T-cell (primary cell): ENCODE measurements around the gene VPS29. TPM values are rescaled to one million over a fixed set of nuclear protein-coding genes. Genes with fewer than 3 reads are reported as not detected.
"Not testable (repeated sequence)": the region's sequence is repeated elsewhere in the genome, so short reads cannot be mapped to it uniquely, and the experiment has no call there.

Experiments used
- ATAC-seq, 4 experiments: fragments of 200-7000 bp in 3 of 4; fragments of 150-1000 bp in 1 of 4; cut with Tn5 transposase; replicated peaks in 1 of 4; 1 replicate in 3 of 4; 2 replicates in 1 of 4; pipeline ENCODE4 v1.10.0; 2021; ENCODE audit warnings: moderate library complexity in 3 of 4, mild to moderate bottlenecking in 2 of 4, moderate number of reproducible peaks in 1 of 4
- CTCF ChIA-PET, 2 donors: fragments of 300-600 bp; sonication (Branson Sonifier 250); formaldehyde crosslinking; loops; one replicate each; lab custom pipeline; 2022; ENCODE audit warnings: antibody characterized with exemption in 2 of 2; lab: Charles Lee
- POLR2A ChIA-PET, 2 donors: fragments of 300-600 bp; sonication (Branson Sonifier 250); formaldehyde crosslinking; loops; one replicate each; lab custom pipeline; 2022; ENCODE audit warnings: antibody characterized with exemption in 2 of 2; lab: Charles Lee
- DNase-seq, 35 experiments: peaks; one replicate each; pipeline versions ENCODE4 v3.0.0 to v3.0.0-alpha.2; 2013 to 2023
- H3K27ac ChIP-seq: one replicate; pipeline ENCODE4 v1.5.1; 2013; ENCODE audit warnings: low read length
- H3K27me3 ChIP-seq, 2 experiments: replicated peaks in 1 of 2; 1 replicate in 1 of 2; 2 replicates in 1 of 2; pipeline versions ENCODE4 v1.6.1 to v1.7.0; 2013; ENCODE audit warnings: low read length in 1 of 2, mixed read lengths in 1 of 2; ENCODE audit not compliant: control insufficient read depth in 2 of 2, insufficient read depth in 2 of 2; ENCODE audit errors: extremely low read depth in 1 of 2
- H3K36me3 ChIP-seq, 2 donors: 1 replicate in 1 of 2; 2 replicates in 1 of 2; pipeline versions ENCODE4 v1.6.1 to v1.7.0; 2013; ENCODE audit warnings: low read length in 1 of 2; ENCODE audit not compliant: control insufficient read depth in 2 of 2, insufficient read depth in 1 of 2; ENCODE audit errors: extremely low read depth in 1 of 2
- H3K4me1 ChIP-seq, 2 experiments: 1 replicate in 1 of 2; 2 replicates in 1 of 2; pipeline versions ENCODE4 v1.6.1 to v1.7.0; 2013; ENCODE audit warnings: low read length in 2 of 2, mixed read lengths in 1 of 2; ENCODE audit not compliant: insufficient read depth in 2 of 2, control insufficient read depth in 1 of 2; ENCODE audit errors: extremely low read depth in 1 of 2
- H3K4me3 ChIP-seq, 2 donors: 1 replicate in 1 of 2; 2 replicates in 1 of 2; pipeline versions ENCODE4 v1.5.1 to v1.7.0; 2013; ENCODE audit warnings: mild to moderate bottlenecking in 2 of 2, low read length in 1 of 2, moderate library complexity in 1 of 2; ENCODE audit not compliant: control insufficient read depth in 1 of 2; ENCODE audit errors: extremely low read depth in 1 of 2
- H3K9me3 ChIP-seq: 2 replicates; pipeline ENCODE4 v1.7.0; 2013
- H3K27ac Mint-ChIP-seq, 2 donors: one replicate each; pipeline ENCODE4 v1.8.0; 2020 to 2021; ENCODE audit warnings: mild to moderate bottlenecking in 2 of 2, mixed read lengths in 2 of 2
- H3K27me3 Mint-ChIP-seq, 2 donors: one replicate each; pipeline ENCODE4 v1.8.0; 2021 to 2022; ENCODE audit warnings: mixed read lengths in 2 of 2
- H3K36me3 Mint-ChIP-seq: one replicate; pipeline ENCODE4 v1.8.0; 2021; ENCODE audit warnings: mixed read lengths
- H3K4me1 Mint-ChIP-seq, 3 donors: one replicate each; pipeline ENCODE4 v1.8.0; 2020 to 2022; ENCODE audit warnings: mixed read lengths in 3 of 3, mild to moderate bottlenecking in 1 of 3
- H3K4me3 Mint-ChIP-seq, 3 donors: one replicate each; pipeline ENCODE4 v1.8.0; 2020 to 2022; ENCODE audit warnings: mild to moderate bottlenecking in 3 of 3, mixed read lengths in 3 of 3, moderate library complexity in 3 of 3
- H3K9me3 Mint-ChIP-seq, 3 donors: one replicate each; pipeline ENCODE4 v1.8.0; 2020 to 2022; ENCODE audit warnings: mixed read lengths in 3 of 3
- WGBS: methylation state at CpG from one replicate; pipeline ENCODE4 v1.1.5; 2013; ENCODE audit warnings: missing lambda C conversion rate; ENCODE audit not compliant: insufficient coverage; 5-methylcytosine and 5-hydroxymethylcytosine counted together
- total RNA-seq, 35 experiments: library from RNA in 6 of 35; stranded (reverse) in 6 of 35; fragments of 120-200 nt in 1 of 35; gene quantifications; one replicate each; pipeline versions ENCODE4 v1.2.1 to v1.2.4 and lab custom pipeline; 2013 to 2026

The VPS29 gene
- total RNA-seq, 5 donors from 2014 or later (not counting 1 experiment from before 2014, with no cell fraction given): 79.0 to 109 (median 95.4) TPM

GRCh38 chr12:110466791-110467190 is 35.1 kb downstream of the VPS29 start:
- peaks cover 0 to 20% of the 10 kb centered on the region in 2 donors for H3K36me3 ChIP-seq

GRCh38 chr12:110465765-110466164 is 36.1 kb downstream of the VPS29 start:
- Mint-ChIP-seq H3K4me3 (peak overlapping the region in 1 of 3 donors; percentile 12), H3K4me1 (peaks cover 37 to 46% (median 43%) of the 10 kb centered on the region in 3 donors), H3K36me3 (peaks cover 16% of the 10 kb centered on the region)
- not testable (repeated sequence) for H3K9me3 ChIP-seq, ATAC-seq, H3K4me3 ChIP-seq, H3K27ac Mint-ChIP-seq, H3K27me3 ChIP-seq, H3K9me3 Mint-ChIP-seq, DNase-seq, H3K27ac ChIP-seq, H3K27me3 Mint-ChIP-seq
- 93% methylated on average over 11 of the region's 11 CpGs for WGBS
- Histone ChIP-seq H3K4me1 (peaks cover 10 to 26% of the 10 kb centered on the region in 2 experiments), H3K36me3 (peaks cover 0 to 21% of the 10 kb centered on the region in 2 donors)
- ChIA-PET CTCF (interaction anchor here (0.5 to 5.5 kb wide), 4 partner anchors 16 to 1203 kb away, joined by 3 to 49 read pairs (median 4); partner anchors contain the start of genes ARPC3 (in 1 of the 2) and TCTN1 (in 1 of the 2)), POLR2A (interaction anchor here in 1 of 2 donors (0.7 kb wide), 1 partner anchor 24 kb away, joined by 4 read pairs; no protein-coding TSS in a partner anchor)

More at GRCh38 chr12:110466791-110467190, 35.1 kb downstream of the VPS29 start:
- Mint-ChIP-seq H3K4me1 (peaks cover 37 to 48% (median 45%) of the 10 kb centered on the region in 3 donors), H3K9me3 (no peaks in the 10 kb centered on the region), H3K27ac (peak overlapping the region in 1 of 2 donors; percentile 39), H3K36me3 (peaks cover 10% of the 10 kb centered on the region), H3K4me3 (peak overlapping the region; percentile 41 to 81 (median 43)), H3K27me3 (no peaks in the 10 kb centered on the region)
- Histone ChIP-seq H3K27ac (no peak overlapping the region), H3K9me3 (no peaks in the 10 kb centered on the region), H3K4me3 (no peak overlapping the region), H3K27me3 (no peaks in the 10 kb centered on the region), H3K4me1 (peaks cover 10 to 26% of the 10 kb centered on the region in 2 experiments)
- WGBS: 83% methylated on average over 5 of the region's 5 CpGs
- DNase-seq (no peak), ATAC-seq (no peak)
- ChIA-PET POLR2A (interaction anchor here in 1 of 2 donors (0.6 to 0.7 kb wide), 3 partner anchors 21 to 483 kb away, joined by 5 to 8 read pairs (median 5); no protein-coding TSS in a partner anchor), CTCF (interaction anchor here in 1 of 2 donors (5.5 kb wide), 1 partner anchor 17 kb away, joined by 49 read pairs; the partner anchor contains the start of gene ARPC3)

- peaks cover 0 to 27% of the 10 kb centered on the region in 2 donors for H3K36me3 ChIP-seq
- H3K9me3 ChIP-seq: no peaks in the 10 kb centered on the region
- CTCF ChIA-PET: interaction anchor here in 1 of 2 donors (1.0 kb wide), 1 partner anchor 33 kb away, joined by 3 read pairs; no protein-coding TSS in a partner anchor
- Mint-ChIP-seq H3K4me3 (peak overlapping the region in 1 of 3 donors; percentile 12), H3K27me3 (no peaks in the 10 kb centered on the region), H3K27ac (no peak overlapping the region), H3K4me1 (peaks cover 33 to 41% (median 40%) of the 10 kb centered on the region in 3 donors), H3K9me3 (no peaks in the 10 kb centered on the region), H3K36me3 (peaks cover 20% of the 10 kb centered on the region)
- no CpG with 5 or more reads among the region's 2 CpGs for WGBS
- ATAC-seq (no peak), DNase-seq (no peak)
- H3K27me3 ChIP-seq: no peaks in the 10 kb centered on the region
- no peak overlapping the region for H3K4me3 ChIP-seq
- no peak overlapping the region for H3K27ac ChIP-seq
- POLR2A ChIA-PET: interaction anchor here in 1 of 2 donors (0.6 kb wide), 1 partner anchor 69 kb away, joined by 3 read pairs; no protein-coding TSS in a partner anchor
- peaks cover 10 to 24% of the 10 kb centered on the region in 2 experiments for H3K4me1 ChIP-seq
These were observed 36.9 kb downstream of the VPS29 start for GRCh38 chr12:110465024-110465423.

- H3K4me3 Mint-ChIP-seq, H3K4me3 ChIP-seq, ATAC-seq, H3K9me3 ChIP-seq, DNase-seq, H3K27me3 Mint-ChIP-seq, POLR2A ChIA-PET, H3K27ac Mint-ChIP-seq, H3K27ac ChIP-seq, H3K9me3 Mint-ChIP-seq, H3K4me1 ChIP-seq, H3K27me3 ChIP-seq: not testable (repeated sequence)
- WGBS: 83% methylated on average over 2 of the region's 5 CpGs
- Mint-ChIP-seq H3K4me1 (peaks cover 7 to 15% (median 14%) of the 10 kb centered on the region in 3 donors), H3K36me3 (peaks cover 29% of the 10 kb centered on the region)
- CTCF ChIA-PET: interaction anchor here in 1 of 2 donors (1.4 kb wide), 1 partner anchor 11 kb away, joined by 3 read pairs; the partner anchor contains the start of gene ARPC3
- peaks cover 6 to 40% of the 10 kb centered on the region in 2 donors for H3K36me3 ChIP-seq
These were observed 40.7 kb downstream of the VPS29 start for GRCh38 chr12:110461189-110461588.

- Mint-ChIP-seq H3K27ac (no peak overlapping the region), H3K9me3 (no peaks in the 10 kb centered on the region), H3K4me3 (no peak overlapping the region), H3K27me3 (no peaks in the 10 kb centered on the region), H3K36me3 (peaks cover 32% of the 10 kb centered on the region), H3K4me1 (peaks cover 6 to 8% (median 7%) of the 10 kb centered on the region in 3 donors)
- 100% methylated on average over 1 of the region's 4 CpGs for WGBS
- no peak overlapping the region for H3K4me3 ChIP-seq
- DNase-seq (no peak), ATAC-seq (no peak)
- CTCF ChIA-PET: interaction anchor here in 1 of 2 donors (0.6 kb wide), 1 partner anchor 16 kb away, joined by 3 read pairs; no protein-coding TSS in a partner anchor
- no peak overlapping the region for H3K27ac ChIP-seq
- peaks cover 6 to 38% of the 10 kb centered on the region in 2 donors for H3K36me3 ChIP-seq
- POLR2A ChIA-PET: no interaction called here
- no peaks in the 10 kb centered on the region for H3K4me1 ChIP-seq
- no peaks in the 10 kb centered on the region for H3K9me3 ChIP-seq
- no peaks in the 10 kb centered on the region for H3K27me3 ChIP-seq
These were observed 43.2 kb downstream of the VPS29 start for GRCh38 chr12:110458756-110459155.

- CTCF ChIA-PET: interaction anchor here in 1 of 2 donors (1.4 to 2.0 kb wide), 2 partner anchors 15 to 147 kb away, joined by 3 to 7 read pairs; partner anchors contain the start of gene FAM216A
- H3K27ac ChIP-seq: no peak overlapping the region
- DNase-seq (no peak), ATAC-seq (no peak)
- Mint-ChIP-seq H3K27ac (no peak overlapping the region), H3K36me3 (peaks cover 19% of the 10 kb centered on the region), H3K27me3 (no peaks in the 10 kb centered on the region), H3K4me3 (no peak overlapping the region), H3K9me3 (no peaks in the 10 kb centered on the region), H3K4me1 (peaks cover 18 to 23% (median 21%) of the 10 kb centered on the region in 3 donors)
- no peaks in the 10 kb centered on the region for H3K27me3 ChIP-seq
- peaks cover 3 to 16% of the 10 kb centered on the region in 2 experiments for H3K4me1 ChIP-seq
- 83% methylated on average over 1 of the region's 4 CpGs for WGBS
- POLR2A ChIA-PET: interaction anchor here in 1 of 2 donors (0.6 to 1.2 kb wide), 2 partner anchors 10 to 22 kb away, joined by 5 to 8 read pairs; no protein-coding TSS in a partner anchor
- no peak overlapping the region for H3K4me3 ChIP-seq
- no peaks in the 10 kb centered on the region for H3K9me3 ChIP-seq
- H3K36me3 ChIP-seq: peaks cover 0 to 27% of the 10 kb centered on the region in 2 donors
These were observed 48.2 kb downstream of the VPS29 start for GRCh38 chr12:110453569-110454296.
